Transverse colon (tissue), 4 donors: ENCODE results near the gene RTL10. TPM values are rescaled to one million over a fixed set of nuclear protein-coding genes. Genes with fewer than 3 reads are reported as not detected.

Source experiments
- DNase-seq: peaks from one replicate; pipeline ENCODE4 v3.0.0-alpha.2; 2019
- H3K27ac ChIP-seq, 4 donors: fragments of 200-600 bp; sonication (generic); 2 replicates each; pipeline ENCODE4 v1.5.1; 2016 to 2018; ENCODE audit warnings: inconsistent platforms in 4 of 4
- H3K27me3 ChIP-seq: fragments of 200-600 bp; sonication (generic); 2 replicates; pipeline ENCODE4 v1.5.1; 2017; ENCODE audit warnings: inconsistent platforms
- H3K36me3 ChIP-seq, 4 donors: fragments of 200-600 bp; sonication (generic); 2 replicates each; pipeline ENCODE4 v1.5.1; 2017 to 2019; ENCODE audit warnings: inconsistent platforms in 4 of 4
- H3K4me1 ChIP-seq, 4 donors: fragments of 200-600 bp; sonication (generic); 2 replicates each; pipeline ENCODE4 v1.5.1; 2017 to 2020; ENCODE audit warnings: inconsistent platforms in 4 of 4
- H3K4me3 ChIP-seq, 4 donors: fragments of 200-600 bp; sonication (generic); 1 replicate in 1 of 4; 2 replicates in 3 of 4; pipeline versions ENCODE4 v1.5.1 to v1.6.1; 2017 to 2019; ENCODE audit warnings: inconsistent platforms in 4 of 4
- H3K9me3 ChIP-seq, 2 donors: fragments of 200-600 bp; sonication (generic); 2 replicates each; pipeline ENCODE4 v1.5.1; 2017 to 2019; ENCODE audit warnings: inconsistent platforms in 2 of 2
- CTCF ChIP-seq, 5 experiments: fragments of 200-600 bp in 3 of 5; fragments of 450-650 bp in 2 of 5; sonication (generic) in 3 of 5; IDR thresholded peaks; 1 replicate in 2 of 5; 2 replicates in 3 of 5; pipeline ENCODE4 v1.5.1; 2016 to 2017; ENCODE audit warnings: antibody characterized with exemption in 5 of 5, inconsistent platforms in 3 of 5, mild to moderate bottlenecking in 2 of 5, moderate library complexity in 1 of 5
- EP300 ChIP-seq: sonication (generic); formaldehyde crosslinking; IDR thresholded peaks from one replicate; pipeline ENCODE4 v1.6.1; 2017; ENCODE audit warnings: antibody characterized with exemption, low read depth
- POLR2A ChIP-seq: fragments of 450-650 bp; IDR thresholded peaks from one replicate; pipeline ENCODE4 v1.6.1; 2016; ENCODE audit warnings: antibody characterized with exemption, mild to moderate bottlenecking, moderate library complexity
- POLR2AphosphoS5 ChIP-seq, 3 donors: sonication (generic); formaldehyde crosslinking; IDR thresholded peaks; one replicate each; pipeline ENCODE4 v1.6.1; 2016; ENCODE audit warnings: antibody characterized with exemption in 3 of 3
- WGBS, 2 donors: methylation state at CpG; one replicate each; pipeline ENCODE4 v1.1.5; 2018; ENCODE audit warnings: low coverage in 1 of 2; 5-methylcytosine and 5-hydroxymethylcytosine counted together
- in situ Hi-C, 4 donors: fragments of 200-750 bp; cut with MboI; loops; one replicate each; pipeline versions ENCODE4 v1.15.0 to v1.15.1; 2017; ENCODE audit warnings: low sequenced_read_pairs in 3 of 4, low pct_ligation_motif_present in 1 of 4, low pct_unique_long_range_greater_than_20kb in 1 of 4
- intact Hi-C: fragments of 100-400 bp; cut with DNase I; formaldehyde crosslinking; loops from one replicate; pipeline ENCODE4 v1.15.1; 2023; ENCODE audit warnings: low total_unique reads
- total RNA-seq, 4 donors: library from RNA; depleted of rRNA; stranded (reverse); fragments of >200 nt; gene quantifications; one replicate each; pipeline ENCODE4 v1.1.0, GENCODE V29; 2016

The RTL10 gene
- total RNA-seq, 4 donors from 2014 or later, result 7.1 to 16.8 (median 7.8) TPM

GRCh38 chr22:19875531-19876313, 21.0 kb upstream of the RTL10 start:
- DNase-seq, result no peak

GRCh38 chr22:19875061-19875530, 20.4 kb upstream of the RTL10 start:
- no peak for DNase-seq
- Histone ChIP-seq H3K9me3 (no peaks in the 10 kb centered on the region), H3K27ac (peak overlapping the region in 1 of 4 donors; percentile 44), H3K27me3 (no peaks in the 10 kb centered on the region), H3K4me3 (no peak overlapping the region), H3K36me3 (no peaks in the 10 kb centered on the region), H3K4me1 (peaks cover 11 to 37% (median 26%) of the 10 kb centered on the region in 4 donors)
- intact Hi-C loops, result no loop called here
- 50% methylated on average over 4 of the region's 12 CpGs; no CpG with 5 or more reads in 1 of the 2 donors for WGBS, 2 donors
- TF ChIP-seq CTCF (IDR thresholded peaks at IDR 0.05), result no peak
- TF ChIP-seq POLR2AphosphoS5 (IDR thresholded peaks at IDR 0.05), result no peak
- TF ChIP-seq POLR2A, result no peak
- no peak for TF ChIP-seq EP300
- in situ Hi-C loops, result no loop called here

More at GRCh38 chr22:19875531-19876313, 21.0 kb upstream of the RTL10 start:
- Histone ChIP-seq H3K27ac (no peak overlapping the region), H3K36me3 (no peaks in the 10 kb centered on the region), H3K4me3 (no peak overlapping the region), H3K4me1 (peaks cover 11 to 41% (median 27%) of the 10 kb centered on the region in 4 donors), H3K27me3 (no peaks in the 10 kb centered on the region), H3K9me3 (no peaks in the 10 kb centered on the region)
- intact Hi-C loops (no loop called here), in situ Hi-C loops (no loop called here)
- no peak for TF ChIP-seq EP300
- no peak for TF ChIP-seq CTCF (IDR thresholded peaks at IDR 0.05)
- no peak for TF ChIP-seq POLR2A
- 56% methylated on average over 20 of the region's 23 CpGs; no CpG with 5 or more reads in 1 of the 2 donors for WGBS, 2 donors

GRCh38 chr22:19874307-19875060, 19.8 kb upstream of the RTL10 start:
- TF ChIP-seq CTCF (IDR thresholded peaks at IDR 0.05) (no peak), EP300 (no peak), POLR2AphosphoS5 (IDR thresholded peaks at IDR 0.05) (no peak), POLR2A (no peak)
- no peak overlapping the region for H3K4me3 ChIP-seq
- H3K4me1 ChIP-seq, result peaks cover 11 to 37% (median 26%) of the 10 kb centered on the region in 4 donors
- H3K27me3 ChIP-seq, result no peaks in the 10 kb centered on the region
- H3K9me3 ChIP-seq, result no peaks in the 10 kb centered on the region
- no peaks in the 10 kb centered on the region for H3K36me3 ChIP-seq
- peak overlapping the region in 1 of 4 donors; percentile 44 for H3K27ac ChIP-seq
- DNase-seq, result no peak
- WGBS, 2 donors, result 50% methylated on average over 25 of the region's 27 CpGs; no CpG with 5 or more reads in 1 of the 2 donors
- intact Hi-C loops (no loop called here), in situ Hi-C loops (no loop called here)

DNA sequence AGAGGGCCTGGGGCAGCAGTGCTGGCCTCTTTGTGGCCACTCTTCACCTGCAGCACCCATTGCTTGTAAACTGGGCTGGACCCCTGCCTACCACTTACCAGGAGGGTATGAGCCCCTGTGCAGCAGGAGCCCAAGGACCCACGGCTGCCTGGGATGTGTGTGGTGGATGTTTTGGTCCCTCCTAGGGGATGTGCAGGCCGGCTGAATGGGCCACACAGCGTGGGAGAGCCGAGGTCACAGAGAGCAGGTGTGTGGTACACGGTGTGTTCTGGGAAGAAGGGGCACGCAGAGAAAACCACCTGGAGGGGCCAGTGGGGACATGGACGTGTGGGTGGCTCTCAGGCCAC, 19.3 kb upstream of the RTL10 start:
- in situ Hi-C loops, result no loop called here
- Histone ChIP-seq H3K36me3 (no peaks in the 10 kb centered on the region), H3K27ac (peak overlapping the region in 1 of 4 donors; percentile 44), H3K4me1 (peaks cover 11 to 37% (median 29%) of the 10 kb centered on the region in 4 donors), H3K27me3 (no peaks in the 10 kb centered on the region), H3K4me3 (no peak overlapping the region), H3K9me3 (no peaks in the 10 kb centered on the region)
- DNase-seq, result no peak
- 66% methylated on average over 7 of the region's 7 CpGs; no CpG with 5 or more reads in 1 of the 2 donors for WGBS, 2 donors
- TF ChIP-seq POLR2AphosphoS5 (IDR thresholded peaks at IDR 0.05) (no peak), POLR2A (no peak), EP300 (no peak), CTCF (IDR thresholded peaks at IDR 0.05) (no peak)
- intact Hi-C loops, result no loop called here
